Anterior cingulate cortex (tissue), 58 donors: ENCODE results near the gene SIRT2.
"Not testable (repeated sequence)": the region's sequence is repeated elsewhere in the genome, so short reads cannot be mapped to it uniquely, and the experiment has no call there.

Experiments used
- DNase-seq, 58 donors: peaks; one replicate each; lab custom pipeline; 2025; lab: John Stamatoyannopoulos, UW

The SIRT2 gene

DNA sequence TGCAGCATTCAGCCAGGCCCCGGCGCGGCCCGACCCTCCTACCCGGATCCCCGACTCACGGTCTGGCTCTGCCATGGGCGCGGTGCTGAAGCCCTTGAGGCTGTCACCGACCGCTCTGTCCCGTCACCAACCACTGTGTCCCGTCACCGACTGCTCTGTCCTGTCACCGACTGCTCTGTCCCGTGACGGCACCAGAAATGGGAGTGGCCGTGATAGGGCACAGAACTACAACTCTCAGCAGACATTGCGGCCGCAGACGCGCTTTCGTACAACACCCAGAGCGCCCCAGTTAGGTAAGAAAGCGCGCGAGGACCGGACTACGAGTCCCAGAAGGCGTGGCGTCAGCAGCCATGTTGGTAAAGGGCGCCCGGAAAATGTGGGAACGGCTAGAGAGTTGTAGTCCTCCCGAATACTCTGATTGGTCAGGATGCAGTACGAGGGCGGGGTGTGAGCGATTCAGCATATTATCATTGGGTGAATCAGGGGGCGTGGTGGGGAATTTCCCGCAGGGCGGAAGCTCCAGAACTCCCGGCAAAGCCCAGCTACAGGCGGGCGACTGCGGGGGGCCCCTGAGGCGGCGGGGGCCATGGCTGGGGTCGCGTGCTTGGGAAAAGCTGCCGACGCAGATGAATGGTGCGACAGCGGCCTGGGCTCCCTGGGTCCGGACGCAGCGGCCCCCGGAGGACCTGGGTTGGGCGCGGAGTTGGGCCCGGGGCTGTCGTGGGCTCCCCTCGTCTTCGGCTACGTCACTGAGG lies at the start of gene SIRT2, which contains the start of gene NFKBIB:
TSS of gene SIRT2 (minus strand) at position 172 of the 755 bp plus-strand sequence. CDS start at position 75, 97 bp downstream.
TSS of gene NFKBIB (plus strand) at position 523 of the 755 bp plus-strand sequence. CDS start at position 587, 64 bp downstream.
- peak; percentile 88 to 100 (median 100) for DNase-seq

DNA sequence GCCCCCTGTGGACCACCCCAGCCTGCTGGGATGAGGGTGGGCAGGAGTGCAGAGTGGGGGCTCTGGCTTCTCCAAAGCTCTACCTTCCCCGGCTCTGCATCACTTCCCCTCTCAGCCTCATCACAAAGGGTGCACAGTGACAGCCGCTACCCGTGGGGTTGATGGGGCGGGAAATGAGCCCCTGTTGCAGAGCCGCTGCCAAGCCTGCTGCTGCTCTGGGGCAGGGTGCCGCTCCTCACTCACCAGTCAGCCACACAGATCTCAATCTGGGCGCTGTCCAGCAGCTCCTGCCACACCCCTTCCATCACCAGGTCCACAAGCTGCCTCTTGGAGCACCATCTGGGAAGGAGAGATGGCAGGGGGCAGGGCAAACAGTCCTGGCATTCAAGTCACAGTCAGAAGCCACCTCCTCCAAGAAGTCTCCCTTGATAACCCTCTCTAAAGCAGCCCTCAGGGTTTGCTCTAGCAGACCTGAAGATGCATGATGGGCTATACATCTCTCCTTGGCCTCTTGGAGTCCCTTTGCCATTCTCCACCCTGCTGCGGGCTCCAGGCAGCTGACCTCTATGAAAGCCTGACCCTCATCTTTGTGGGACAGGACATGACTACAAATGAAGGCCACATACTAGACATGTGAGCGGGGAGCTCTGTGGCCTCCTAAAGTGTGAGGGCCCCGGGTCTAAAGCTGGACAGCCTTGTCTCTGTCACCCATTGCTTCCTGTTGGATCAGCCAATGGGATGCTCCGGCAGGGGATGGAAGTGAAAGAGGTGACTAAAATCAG lies 47.0 kb upstream of the SIRT2 start:
- DNase-seq, result no peak

DNA sequence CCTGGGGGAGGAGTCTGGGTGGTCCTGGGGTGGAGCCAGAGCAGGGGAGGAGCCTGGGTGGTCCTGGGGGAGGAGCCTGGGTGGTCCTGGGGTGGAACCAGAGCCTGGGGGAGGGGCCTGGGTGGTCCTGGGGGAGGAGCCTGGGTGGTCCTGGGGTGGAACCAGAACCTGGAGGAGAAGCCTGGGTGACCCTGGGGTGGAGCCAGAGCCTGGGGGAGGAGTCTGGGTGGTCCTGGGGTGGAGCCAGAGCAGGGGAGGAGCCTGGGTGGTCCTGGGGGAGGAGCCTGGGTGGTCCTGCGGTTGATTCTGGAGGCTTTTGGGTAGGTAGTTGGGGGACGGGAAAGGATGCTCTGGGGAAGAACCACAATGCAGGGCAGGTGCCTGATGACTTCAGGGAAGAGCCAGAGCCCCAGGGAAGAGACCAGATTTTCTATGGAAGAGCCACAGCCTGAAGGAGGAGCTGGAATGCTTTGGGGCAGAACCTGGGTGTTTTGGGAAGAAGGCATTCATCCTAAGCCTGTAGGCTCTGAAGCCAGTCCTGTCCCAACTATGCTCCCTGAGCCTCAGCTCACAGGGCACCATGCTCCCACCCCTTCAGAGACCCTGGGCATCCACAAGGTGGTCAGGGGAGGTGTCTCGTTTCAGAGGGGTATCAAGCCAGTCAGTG lies 46.3 kb upstream of the SIRT2 start:
- DNase-seq, result no peak

DNA sequence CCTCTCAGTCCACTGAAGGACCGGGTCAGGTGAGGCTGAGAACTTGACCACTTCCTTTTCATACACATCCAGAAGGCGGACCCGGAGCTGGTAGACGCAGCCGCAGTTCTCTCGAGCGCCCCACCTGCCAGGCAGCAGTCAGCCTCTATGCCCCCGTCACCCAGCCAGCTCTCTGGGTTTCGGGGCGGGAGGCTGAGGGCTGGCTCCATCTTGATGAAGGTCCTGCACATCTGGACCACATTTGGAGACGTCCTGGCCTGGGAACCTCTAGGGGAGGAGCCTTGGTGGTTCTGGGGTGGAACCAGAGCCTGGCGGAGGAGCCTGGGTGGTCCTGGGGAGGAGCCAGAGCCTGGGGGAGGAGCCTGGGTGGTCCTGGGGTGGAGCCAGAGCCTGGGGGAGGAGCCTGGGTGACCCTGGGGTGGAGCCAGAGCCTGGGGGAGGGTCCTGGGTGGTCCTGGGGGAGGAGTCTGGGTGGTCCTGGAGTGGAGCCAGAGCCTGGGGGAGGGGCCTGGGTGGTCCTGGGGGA lies 45.6 kb upstream of the SIRT2 start:
- no peak for DNase-seq

DNA sequence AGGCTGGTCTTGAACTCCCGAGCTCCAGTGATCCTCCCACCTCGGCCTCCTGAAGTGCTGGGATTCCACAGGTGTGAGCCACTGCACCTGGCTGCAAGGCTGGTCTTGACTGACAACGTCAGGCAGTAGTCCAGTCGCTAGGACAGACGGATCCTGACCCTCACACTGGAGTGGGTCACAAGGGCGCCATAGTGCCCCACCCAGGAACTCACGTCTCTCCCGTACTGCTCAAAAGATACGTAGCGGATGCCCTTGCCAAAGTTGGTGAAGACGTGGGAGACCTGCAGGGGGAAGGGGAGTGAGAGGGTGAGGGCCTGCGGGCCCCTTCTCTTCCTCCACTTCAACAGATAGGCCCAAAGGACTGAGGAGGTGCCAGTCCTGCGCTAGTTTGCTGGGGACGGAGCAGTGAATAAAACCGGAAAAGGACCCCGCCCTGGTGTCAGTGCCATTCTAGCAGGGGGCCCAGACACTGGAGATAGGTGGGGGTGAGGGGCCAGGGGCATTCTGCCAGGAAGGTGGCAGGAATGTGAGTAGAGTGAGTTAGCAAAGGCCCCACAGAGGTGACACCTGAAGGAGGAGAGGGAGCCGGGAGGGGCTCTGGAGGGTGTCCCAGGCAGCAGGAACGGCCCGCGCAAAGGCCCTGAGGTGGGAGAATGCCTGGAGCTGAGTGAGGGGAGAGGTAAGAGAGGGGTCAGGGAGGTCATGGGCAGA lies 43.2 kb upstream of the SIRT2 start:
- DNase-seq, result no peak

DNA sequence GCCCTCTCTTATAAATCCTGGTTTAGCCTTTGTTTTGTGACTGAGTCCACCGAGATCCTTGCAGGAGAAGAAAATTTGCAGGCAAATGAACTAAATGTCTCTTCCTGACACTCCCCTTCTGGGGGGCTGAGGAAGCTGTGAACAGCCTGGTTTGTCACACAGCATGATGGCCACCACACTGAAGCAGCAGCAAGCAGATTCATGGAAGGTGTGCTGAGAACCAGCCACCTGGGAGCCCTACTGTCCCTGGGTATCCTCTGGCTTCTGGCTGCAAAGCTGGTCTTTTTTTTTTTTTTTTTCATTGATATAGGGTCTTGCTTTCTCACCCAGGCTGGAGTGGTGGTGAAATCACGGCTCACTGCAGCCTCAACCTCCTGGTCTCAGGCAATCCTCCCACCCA lies 42.6 kb upstream of the SIRT2 start:
- no peak for DNase-seq

DNA sequence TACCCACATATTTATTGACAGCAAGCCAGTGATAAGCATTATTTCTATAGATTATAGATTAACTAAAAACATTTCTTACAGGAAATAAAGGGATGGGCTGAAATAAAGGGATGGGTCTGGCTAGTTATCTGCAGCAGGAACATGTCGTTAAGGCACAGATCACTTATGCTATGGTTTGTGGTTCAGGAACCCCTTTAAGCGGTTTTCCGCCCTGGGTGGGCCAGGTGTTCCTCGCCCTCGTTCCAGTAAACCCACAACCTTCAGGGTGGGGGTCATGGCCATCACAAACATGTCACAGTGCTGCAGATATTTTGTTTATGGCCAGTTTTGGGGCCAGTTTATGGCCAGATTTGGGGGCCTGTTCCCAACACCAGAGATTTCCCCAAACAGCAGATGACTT lies 42.0 kb upstream of the SIRT2 start:
- DNase-seq, result not testable (repeated sequence)

DNA sequence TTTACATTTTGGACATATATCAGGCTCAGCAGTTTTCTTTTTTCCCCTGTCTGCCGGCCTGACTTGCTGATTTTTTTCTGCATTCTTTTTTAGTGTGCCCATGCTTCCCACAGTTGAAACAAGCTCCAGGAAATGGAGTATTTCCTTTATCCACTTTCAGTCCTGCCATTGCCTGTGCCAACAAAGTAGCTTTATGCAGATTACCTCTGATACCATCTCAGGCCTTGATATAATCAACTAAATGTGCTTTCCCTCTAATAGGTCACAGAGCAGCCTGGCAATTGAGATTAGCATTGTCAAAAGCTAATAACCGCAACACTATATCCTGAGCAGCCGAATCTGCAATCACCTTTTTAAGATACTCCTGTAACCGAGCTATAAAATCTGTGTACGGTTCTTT lies 40.5 kb upstream of the SIRT2 start:
- no peak for DNase-seq

DNA sequence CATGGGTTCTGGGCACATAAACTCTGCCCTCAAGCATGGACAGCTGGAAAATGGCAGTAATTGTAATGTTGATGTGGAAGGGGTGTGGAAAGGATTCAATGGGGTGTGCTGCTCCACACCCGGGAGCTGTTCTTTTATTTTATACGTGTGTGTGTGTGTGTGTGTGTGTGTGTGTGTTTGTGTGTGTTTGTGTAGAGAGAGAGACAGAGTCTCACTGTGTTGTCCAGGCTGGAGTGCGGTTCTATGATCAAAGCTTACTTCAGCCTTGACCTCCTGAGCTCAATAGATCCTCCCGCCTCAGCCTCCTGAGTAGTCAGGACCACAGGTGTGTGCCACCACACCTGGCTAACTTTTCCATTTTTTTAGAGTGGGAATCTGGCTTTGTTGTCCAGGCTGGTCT lies 34.1 kb upstream of the SIRT2 start:
- DNase-seq, result no peak

DNA sequence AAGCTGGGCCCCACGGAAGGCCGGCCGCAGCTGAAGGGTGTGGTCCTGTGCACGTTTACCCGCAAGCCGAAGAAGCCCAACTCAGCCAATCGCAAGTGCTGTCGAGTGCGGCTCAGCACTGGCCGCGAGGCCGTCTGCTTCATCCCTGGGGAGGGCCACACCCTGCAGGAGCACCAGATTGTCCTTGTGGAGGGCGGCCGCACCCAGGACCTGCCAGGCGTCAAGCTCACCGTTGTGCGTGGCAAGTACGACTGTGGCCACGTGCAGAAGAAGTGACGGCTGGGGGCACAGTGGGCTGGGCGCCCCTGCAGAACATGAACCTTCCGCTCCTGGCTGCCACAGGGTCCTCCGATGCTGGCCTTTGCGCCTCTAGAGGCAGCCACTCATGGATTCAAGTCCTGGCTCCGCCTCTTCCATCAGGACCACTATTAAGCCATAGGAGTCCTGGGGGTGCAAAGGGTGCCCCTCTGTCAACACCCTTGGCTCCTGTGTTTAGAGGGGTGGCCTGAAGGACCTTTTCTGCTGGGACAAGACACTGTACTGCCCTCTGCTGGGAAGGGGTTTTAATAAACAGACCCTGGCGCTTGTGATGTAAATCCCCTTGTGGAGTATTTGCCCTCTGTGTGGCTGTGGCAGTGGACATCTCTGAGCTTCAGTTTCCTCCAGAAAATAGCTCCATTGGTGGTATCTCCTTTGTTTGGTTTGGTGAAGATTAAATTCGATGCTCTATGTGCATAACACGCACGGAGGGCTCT lies 33.2 kb upstream of the SIRT2 start:
- peak in 1 of 58 donors; percentile 1 for DNase-seq

DNA sequence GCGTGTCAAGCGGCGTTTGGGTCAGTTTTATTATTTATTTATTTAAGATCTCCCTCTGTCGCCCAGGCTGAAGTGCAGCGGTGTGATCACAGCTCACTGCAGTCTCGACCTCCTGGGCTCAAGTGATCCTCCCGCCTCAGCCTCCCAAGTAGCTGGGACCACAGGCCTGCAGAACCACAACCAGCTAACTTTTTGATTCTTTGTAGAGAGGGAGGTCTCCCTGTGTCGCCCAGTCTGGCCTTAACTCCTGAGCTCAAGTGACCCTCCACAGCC lies 32.0 kb upstream of the SIRT2 start:
- no peak for DNase-seq

DNA sequence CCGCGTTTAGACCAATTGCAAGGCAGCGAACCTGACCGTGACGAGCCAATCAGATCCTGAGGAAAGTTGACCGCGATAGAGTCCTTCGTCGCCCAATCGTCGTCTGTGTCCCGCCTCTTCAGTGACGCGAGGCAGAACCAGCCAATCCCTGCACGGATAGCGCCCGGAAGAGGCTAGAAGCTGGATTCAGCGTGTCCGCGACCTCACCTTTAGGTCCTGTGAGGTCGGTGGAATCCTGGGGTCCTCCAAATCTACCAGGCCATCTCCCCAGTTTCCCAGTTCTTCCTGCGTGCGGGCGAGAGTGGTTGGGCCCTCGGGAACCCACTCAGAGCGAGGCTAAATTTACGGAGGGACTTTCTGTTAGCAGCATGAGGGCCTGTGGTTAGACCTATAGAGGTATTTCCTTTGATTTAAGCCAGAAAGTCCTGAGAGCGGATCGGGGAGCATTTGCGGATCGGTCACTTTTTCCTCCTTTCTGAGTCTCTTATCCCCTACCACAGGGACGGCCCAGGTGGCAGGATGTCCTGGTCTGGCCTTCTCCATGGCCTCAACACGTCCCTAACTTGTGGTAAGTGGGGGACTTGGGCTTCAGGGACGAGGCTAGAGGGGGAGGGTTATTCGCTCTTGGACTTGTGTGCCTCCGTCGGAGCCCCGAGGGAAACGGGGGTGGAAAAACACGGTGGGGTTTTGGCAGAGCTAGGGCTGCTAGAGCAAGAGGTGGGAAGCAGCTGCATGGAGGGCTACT lies 31.5 kb upstream of the SIRT2 start, which contains the start of gene MRPS12:
TSS of gene MRPS12 (plus strand) at position 169 of the 745 bp plus-strand sequence. CDS start at position 520, 351 bp downstream.
- DNase-seq, result peak in 50 of 58 donors; percentile 92 to 100 (median 98)

DNA sequence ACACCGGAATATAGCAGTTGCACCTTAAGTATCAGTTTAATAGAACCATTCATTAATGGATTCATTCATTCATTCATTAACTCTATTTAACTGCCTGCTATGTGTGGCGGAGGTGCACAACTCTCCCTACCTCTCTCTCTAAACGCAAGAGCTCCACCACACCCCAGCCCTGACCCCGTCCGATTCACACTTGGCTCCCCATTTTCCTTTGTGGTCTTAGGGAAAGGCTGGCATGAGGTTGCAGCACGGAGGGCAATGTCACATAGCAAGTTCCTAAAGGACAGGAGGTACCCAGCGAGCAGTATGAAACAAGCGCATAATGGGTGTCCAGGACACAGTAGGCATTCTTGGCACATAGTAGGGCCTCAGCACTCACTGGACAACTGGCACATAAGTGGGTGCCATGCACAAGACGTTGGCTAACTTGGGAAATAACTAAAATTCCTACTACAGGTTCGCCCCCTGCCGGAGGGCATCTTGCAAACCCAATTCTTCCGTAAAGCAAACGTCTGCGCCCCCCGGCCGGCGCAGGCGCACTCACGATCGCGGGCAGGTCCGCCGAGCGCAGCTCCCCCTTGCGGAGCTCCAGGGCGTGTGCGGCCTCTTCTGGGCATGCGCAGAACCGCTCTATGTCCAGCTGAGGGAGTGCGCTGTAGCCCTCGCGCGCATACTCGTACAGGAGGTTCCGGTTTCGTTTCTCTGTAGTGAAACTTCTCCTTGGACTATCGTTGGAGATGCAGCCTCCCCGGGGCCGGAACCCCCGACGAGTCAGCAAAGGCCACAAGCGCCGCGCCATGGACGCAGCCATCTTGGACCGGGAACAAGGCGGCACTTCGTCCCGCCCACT lies 30.7 kb upstream of the SIRT2 start, which contains the start of gene SARS2:
TSS of gene SARS2 (minus strand) at position 835 of the 847 bp plus-strand sequence. CDS start at position 808, 27 bp downstream.
- DNase-seq, result peak in 56 of 58 donors; percentile 88 to 100 (median 96)

DNA sequence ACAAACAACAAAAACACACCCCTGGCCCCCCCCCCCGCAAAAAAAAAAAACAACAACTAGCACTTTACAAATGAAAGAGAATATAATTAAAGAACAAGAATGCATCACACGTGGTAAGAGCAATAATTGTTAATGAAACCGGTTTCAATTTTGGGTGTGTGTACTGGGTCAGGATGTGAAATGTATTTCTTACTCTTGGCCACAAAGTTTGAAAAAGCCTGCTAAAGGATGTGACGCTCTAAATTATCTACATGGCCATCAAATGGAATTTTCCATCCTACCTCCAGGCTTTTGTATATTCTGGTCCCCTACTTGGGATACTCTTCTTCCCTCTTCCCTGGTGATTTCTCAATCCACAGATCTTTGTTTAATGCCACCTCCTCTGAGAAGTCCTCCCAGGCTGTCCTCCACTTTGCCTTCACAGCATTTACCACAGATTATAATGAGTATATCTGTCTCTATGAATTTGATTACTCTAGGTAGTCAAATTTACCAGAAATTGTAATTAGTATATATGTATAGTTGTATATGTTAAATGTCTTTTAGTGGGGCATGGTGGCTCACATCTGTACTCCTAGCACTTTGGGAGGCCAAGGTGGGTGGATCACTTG lies 29.1 kb upstream of the SIRT2 start:
- DNase-seq, result no peak

DNA sequence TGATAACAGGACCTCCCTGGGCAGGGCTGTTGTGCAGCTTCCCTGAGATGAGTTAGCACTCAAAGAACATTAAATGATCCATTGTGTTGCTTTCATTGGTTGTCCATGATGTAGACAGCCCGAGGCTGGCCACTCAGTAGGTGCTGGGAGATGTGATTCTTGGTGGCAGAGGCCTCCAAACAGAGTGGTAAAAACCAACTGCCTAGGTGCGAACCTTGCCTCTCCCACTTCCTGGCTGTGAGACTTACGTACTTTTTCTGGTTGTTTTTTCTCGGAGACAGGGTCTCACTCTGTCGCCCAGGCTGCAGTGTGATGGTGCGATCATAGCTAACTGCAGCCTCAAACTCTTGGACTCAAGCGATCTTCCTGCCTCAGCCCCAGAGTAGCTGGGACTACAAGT lies 25.0 kb upstream of the SIRT2 start:
- DNase-seq, result no peak

DNA sequence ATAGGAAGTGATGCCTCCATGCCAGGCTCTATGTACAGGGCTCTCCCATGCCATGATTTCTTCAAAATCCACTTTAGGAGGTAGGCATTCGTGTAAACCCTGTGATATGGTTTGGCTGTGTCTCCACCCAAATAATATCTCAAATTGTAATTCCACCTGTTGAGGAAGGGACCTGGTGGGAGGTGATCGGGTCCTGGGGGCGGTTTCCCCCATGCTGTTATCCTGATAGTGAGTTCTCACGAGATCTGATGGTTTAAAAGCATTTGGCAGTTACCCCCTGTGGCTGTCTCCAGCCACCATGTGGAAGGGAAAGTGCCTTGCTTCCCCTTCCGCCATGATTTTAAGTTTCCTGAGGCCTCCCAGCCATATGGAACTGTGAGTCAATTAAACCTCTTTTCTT lies 23.1 kb upstream of the SIRT2 start:
- DNase-seq, result no peak
